ENCODE results near the gene NFKBIB.

Gene NFKBIB

GRCh38 chr19:38946229-38947010 is 46.7 kb downstream of the NFKBIB start:
- ChIA-PET CTCF (interaction anchor here (0.9 to 1.9 kb wide), 5 partner anchors 10 to 432 kb away, joined by 3 to 10 read pairs (median 5); partner anchors contain the start of genes MRPS12 and SARS2), POLR2A (no interaction called here)

GRCh38 chr19:38949580-38950367 is 50.0 kb downstream of the NFKBIB start:
- DNase-seq (ENCODE audit: low read depth, low spot score) = no peak
- POLR2A ChIA-PET = no interaction called here
- no peak for TF ChIP-seq CTCF (IDR thresholded peaks at IDR 0.05; ENCODE audit: insufficient read depth, low read length, missing control alignments)
- peak overlapping the region; percentile 46 for H3K4me3 ChIP-seq (ENCODE audit: low read depth, low read length)
- CTCF ChIA-PET = interaction anchor here (1.1 to 1.4 kb wide), 2 partner anchors 12 to 16 kb away, joined by 3 to 6 read pairs; no protein-coding TSS in a partner anchor

More at GRCh38 chr19:38946229-38947010, 46.7 kb downstream of the NFKBIB start:
- no peak for DNase-seq (ENCODE audit: low read depth, low spot score)
- no peak for TF ChIP-seq CTCF (IDR thresholded peaks at IDR 0.05; ENCODE audit: insufficient read depth, low read length, missing control alignments)
- H3K4me3 ChIP-seq (ENCODE audit: low read depth, low read length) = no peak overlapping the region

- TF ChIP-seq CTCF (IDR thresholded peaks at IDR 0.05; ENCODE audit: insufficient read depth, low read length, missing control alignments) = no peak
- DNase-seq (ENCODE audit: low read depth, low spot score) = no peak
- no peak overlapping the region for H3K4me3 ChIP-seq (ENCODE audit: low read depth, low read length)
- ChIA-PET CTCF (interaction anchor here (0.8 to 1.4 kb wide), 2 partner anchors 9 to 11 kb away, joined by 3 to 6 read pairs; no protein-coding TSS in a partner anchor), POLR2A (no interaction called here)
Observed at GRCh38 chr19:38951187-38951586, 51.4 kb downstream of the NFKBIB start.

GRCh38 chr19:38952395-38953165 is 52.8 kb downstream of the NFKBIB start:
- H3K4me3 ChIP-seq (ENCODE audit: low read depth, low read length) = no peak overlapping the region
- no peak for DNase-seq (ENCODE audit: low read depth, low spot score)
- TF ChIP-seq CTCF (IDR thresholded peaks at IDR 0.05; ENCODE audit: insufficient read depth, low read length, missing control alignments) = peak; percentile 11
- CTCF ChIA-PET = interaction anchor here (0.7 to 2.3 kb wide), 11 partner anchors 8 to 550 kb away, joined by 3 to 12 read pairs (median 4); partner anchors contain the start of genes FAM98C, MRPS12 and SARS2
- POLR2A ChIA-PET = no interaction called here

- no peak for DNase-seq (ENCODE audit: low read depth, low spot score)
- ChIA-PET POLR2A (no interaction called here), CTCF (interaction anchor here (0.7 to 2.3 kb wide), 6 partner anchors 8 to 551 kb away, joined by 3 to 12 read pairs (median 4); partner anchors contain the start of gene FAM98C)
- H3K4me3 ChIP-seq (ENCODE audit: low read depth, low read length) = no peak overlapping the region
- no peak for TF ChIP-seq CTCF (IDR thresholded peaks at IDR 0.05; ENCODE audit: insufficient read depth, low read length, missing control alignments)
Observed at GRCh38 chr19:38953677-38954076, 53.9 kb downstream of the NFKBIB start.

All from AG04449 (cell line).